HG02852 (cell line): ENCODE measurements around the gene GALNT11.
"Not testable (repeated sequence)": the region's sequence is repeated elsewhere in the genome, so short reads cannot be mapped to it uniquely, and the experiment has no call there.

Experiments
- ATAC-seq: cut with Tn5 transposase; IDR thresholded peaks from one replicate; pipeline ENCODE4 v1.9.1; 2021; ENCODE audit warnings: mild to moderate bottlenecking, moderate library complexity; ENCODE audit not compliant: unreplicated experiment

Gene GALNT11

GRCh38 chr7:152074673-152075072 is 49.2 kb downstream of the GALNT11 start:
- ATAC-seq: no peak

DNA sequence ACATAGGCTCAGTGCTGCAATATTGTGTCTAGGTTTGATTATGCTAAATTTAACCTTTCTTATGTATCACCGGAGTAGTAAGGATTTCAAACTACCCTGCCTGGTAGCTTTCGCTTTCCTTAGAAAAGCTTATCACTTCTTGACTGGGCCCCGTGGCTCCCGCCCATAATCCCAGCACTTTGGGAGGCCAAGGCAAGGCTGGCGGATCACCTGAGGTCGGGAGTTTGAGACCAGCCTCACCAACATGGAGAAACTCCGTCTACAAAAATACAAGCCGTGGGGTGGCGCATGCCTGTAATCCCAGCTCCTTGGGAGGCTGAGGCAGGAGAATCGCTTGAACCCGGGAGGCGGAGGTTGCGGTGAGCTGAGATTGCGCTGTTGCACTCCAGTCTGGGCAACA is 49.9 kb downstream of the GALNT11 start:
- ATAC-seq: not testable (repeated sequence)

GRCh38 chr7:152076324-152076821 is 50.9 kb downstream of the GALNT11 start:
- ATAC-seq: no peak

GRCh38 chr7:152076940-152077933 is 51.8 kb downstream of the GALNT11 start:
- ATAC-seq: no peak

DNA sequence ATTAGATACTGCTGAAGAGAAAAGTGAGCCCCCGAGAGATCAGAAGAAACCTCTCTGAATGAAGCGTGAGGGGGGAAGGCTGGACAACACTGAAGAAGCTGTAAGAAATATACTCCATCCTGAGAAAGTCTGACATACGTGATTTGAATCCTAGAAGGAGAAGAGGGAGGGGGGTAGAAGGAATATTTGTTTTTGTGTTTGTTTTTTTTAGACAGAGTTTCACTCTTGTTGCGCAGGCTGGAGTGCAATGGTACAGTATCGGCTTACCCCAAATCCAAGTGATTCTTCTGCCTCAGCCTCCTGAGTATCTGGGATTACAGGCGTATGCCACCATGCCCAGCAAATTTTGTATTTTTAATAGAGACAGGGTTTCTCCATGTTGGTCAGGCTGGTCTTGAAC is 52.6 kb downstream of the GALNT11 start:
- no peak for ATAC-seq

GRCh38 chr7:152078786-152079185 is 53.3 kb downstream of the GALNT11 start:
- ATAC-seq: no peak

DNA sequence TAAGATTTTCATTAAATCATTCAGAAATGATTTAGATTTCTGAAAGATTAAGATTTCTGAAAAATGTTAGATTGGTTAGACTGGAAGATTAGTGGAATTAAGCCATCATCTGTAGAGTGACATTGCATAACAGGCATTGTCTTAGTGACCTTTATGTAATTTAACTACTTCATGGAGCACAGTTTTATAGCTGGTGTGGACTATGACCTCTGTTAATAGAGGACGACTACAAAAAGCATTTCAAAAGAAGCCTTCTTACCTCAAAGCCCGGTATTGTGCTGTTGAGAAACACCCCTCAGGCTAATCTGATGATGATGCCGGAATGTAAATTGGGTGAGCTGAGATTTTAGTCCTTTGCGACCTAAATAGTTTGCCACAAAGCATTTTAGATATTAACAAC is 55.6 kb downstream of the GALNT11 start:
- no peak for ATAC-seq

- ATAC-seq: not testable (repeated sequence)
Observed at GRCh38 chr7:152082073-152082721, 56.7 kb downstream of the GALNT11 start.

GRCh38 chr7:152085131-152085530 is 59.7 kb downstream of the GALNT11 start:
- no peak for ATAC-seq

GRCh38 chr7:152086513-152086912 is 61.0 kb downstream of the GALNT11 start:
- no peak for ATAC-seq

DNA sequence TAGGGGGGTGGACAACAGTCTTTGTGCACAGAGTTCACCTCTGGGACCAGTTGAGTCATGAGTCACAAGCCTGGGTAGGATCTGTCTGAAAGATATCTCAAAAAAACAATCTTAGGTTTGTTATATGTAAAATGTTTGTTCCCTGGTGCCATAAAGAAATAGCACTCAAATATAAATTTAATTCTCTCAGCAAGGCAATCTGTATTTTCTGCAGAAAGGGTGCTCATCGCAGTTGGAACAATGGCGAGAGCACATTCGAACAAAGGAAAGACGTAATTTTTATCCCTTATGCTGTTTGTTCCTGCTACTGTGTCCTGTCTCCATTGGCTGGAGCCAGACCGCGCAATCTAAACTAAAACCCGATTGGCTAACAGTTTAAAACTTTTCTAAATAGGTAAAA is 63.7 kb downstream of the GALNT11 start:
- no peak for ATAC-seq

GRCh38 chr7:152090747-152091146 is 65.3 kb downstream of the GALNT11 start:
- ATAC-seq: no peak

GRCh38 chr7:152093717-152094116 is 68.2 kb downstream of the GALNT11 start:
- no peak for ATAC-seq

- no peak for ATAC-seq
Observed at GRCh38 chr7:152095771-152096170, 70.3 kb downstream of the GALNT11 start.

DNA sequence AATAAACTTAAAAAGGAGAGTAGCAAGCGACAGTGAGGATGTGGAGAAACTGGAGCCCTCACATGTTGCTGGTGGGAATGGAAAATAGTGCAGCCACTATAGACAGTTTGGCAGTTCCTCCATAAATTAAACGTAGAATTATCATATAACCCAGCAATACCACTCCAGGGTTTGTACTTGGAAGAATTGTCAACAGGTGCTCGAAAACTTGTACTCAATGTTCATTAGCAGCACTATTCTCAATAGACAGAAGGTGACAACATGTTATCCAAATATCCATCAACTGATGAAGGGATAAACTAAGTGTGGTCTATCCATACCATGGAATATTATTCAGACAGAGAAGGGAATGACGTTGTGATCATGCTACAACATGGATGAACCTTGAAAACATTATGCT is 71.9 kb downstream of the GALNT11 start:
- ATAC-seq: no peak

DNA sequence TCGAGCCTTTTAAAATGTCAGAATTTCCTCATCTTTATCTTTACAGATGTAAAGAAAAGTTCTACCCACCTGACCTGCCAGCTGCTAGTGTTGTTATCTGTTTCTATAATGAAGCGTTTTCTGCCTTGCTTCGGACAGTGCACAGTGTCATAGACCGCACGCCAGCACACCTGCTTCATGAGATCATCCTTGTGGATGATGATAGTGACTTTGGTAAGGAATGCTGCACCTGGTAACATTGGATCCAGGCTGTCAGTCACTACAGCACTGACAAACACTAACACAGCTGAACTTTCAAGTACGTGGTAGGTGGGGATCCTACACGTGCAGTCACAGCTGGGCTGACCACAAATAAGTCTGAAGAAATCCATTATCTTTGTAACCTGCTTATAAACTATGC is 77.6 kb downstream of the GALNT11 start:
- ATAC-seq: no peak

- no peak for ATAC-seq
Observed at GRCh38 chr7:152103691-152104090, 78.2 kb downstream of the GALNT11 start.

DNA sequence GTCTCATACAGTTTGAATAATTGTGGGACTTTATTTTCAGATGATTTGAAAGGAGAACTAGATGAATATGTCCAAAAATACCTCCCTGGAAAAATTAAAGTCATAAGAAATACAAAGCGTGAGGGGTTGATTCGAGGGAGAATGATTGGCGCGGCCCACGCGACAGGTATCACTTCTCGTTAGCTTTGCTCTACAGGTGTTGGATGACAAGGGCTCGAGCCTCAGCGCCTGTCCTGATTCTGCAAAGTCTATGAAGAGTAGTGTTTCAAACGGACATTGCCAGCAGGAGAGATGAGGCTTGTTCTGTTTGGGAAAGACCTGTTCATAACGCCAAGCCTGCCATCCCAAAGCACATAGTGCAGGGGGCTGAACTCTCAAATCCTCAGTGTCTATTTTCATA is 79.7 kb downstream of the GALNT11 start:
- ATAC-seq: no peak

DNA sequence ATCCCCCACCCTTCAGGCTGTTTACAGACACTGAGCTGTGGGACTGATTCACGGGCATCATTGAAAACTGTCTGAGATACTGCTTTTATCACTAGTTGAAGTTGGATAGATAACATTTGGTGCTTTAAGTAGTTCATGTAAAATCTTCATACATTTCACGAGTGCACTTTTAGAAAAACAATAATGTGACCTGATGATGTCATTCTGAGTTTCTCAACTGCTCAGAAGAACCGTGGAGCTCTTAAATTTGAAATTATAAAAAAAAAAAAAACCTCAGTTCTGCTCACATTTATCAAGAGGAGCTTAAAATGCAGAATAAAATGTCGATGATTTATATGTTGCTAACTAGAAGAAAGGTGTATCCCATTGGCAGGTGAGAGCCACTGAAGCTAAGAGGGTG is 81.5 kb downstream of the GALNT11 start:
- no peak for ATAC-seq

DNA sequence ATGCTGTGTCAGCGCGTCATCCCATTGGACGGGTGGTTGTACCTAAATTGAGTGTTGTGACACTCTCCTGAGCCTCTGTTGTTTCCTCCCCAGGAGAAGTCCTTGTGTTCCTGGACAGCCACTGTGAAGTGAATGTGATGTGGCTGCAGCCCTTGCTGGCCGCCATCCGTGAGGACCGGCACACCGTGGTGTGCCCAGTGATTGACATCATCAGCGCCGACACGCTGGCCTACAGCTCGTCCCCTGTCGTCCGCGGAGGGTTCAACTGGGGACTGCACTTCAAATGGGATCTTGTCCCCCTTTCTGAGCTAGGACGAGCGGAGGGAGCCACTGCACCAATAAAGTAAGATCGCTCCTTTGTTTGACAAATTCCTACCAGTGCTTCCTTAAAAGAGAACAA is 82.5 kb downstream of the GALNT11 start:
- ATAC-seq: no peak

DNA sequence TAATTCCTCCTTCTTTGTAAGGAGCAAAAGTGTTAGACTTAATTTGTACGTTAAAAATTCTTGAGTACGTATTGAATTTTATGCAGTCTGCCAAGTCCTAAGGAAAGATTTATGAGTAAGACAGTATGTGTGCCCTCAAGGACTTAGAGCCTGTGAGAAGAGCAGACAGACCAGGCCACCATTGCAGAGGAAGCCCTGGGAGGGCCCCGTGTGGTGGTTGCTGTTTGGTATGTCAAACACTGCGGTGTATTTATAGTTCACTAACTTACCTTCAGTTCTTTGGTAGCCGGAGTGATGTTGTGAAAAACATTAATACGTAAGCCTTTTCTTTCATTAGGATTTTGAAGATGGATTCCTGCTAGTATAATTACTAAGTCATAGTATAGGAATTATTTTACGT is 82.9 kb downstream of the GALNT11 start:
- ATAC-seq: no peak

DNA sequence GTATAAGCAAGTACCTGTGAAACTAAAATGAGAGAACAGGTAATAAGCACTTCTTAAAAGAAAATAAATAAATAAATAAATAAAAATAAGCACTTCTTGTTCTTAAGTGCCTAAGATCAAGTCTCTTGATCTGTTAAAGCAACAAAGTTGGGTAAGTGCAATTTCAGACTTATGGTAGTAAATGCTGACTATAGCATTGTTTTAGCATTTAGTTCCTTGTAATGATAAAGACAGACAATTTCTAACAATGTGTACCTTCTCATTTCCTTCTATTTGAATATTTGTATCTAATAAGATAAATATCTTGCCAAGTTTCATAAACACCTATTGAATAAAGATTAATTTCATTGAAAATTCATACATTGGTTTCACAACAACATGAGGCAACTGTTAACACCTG is 87.4 kb downstream of the GALNT11 start:
- ATAC-seq: no peak
